GM12872 (cell line): ENCODE data around the gene UBE4A.

Experiments
- CTCF ChIP-seq: IDR thresholded peaks from 3 replicates; pipeline ENCODE4 v1.5.1; 2011; ENCODE audit warnings: low read depth, mild to moderate bottlenecking, low read length, moderate library complexity; ENCODE audit not compliant: insufficient read depth

UBE4A gene

GRCh38 chr11:118342503-118343161, 16.8 kb upstream of the UBE4A start, which contains the start of gene CD3D:
TSS of gene CD3D (minus strand) at chr11:118342705. CDS start at chr11:118342607, 98 bp downstream.
- no peak for TF ChIP-seq CTCF

GRCh38 chr11:118343248-118343647, 16.2 kb upstream of the UBE4A start:
- TF ChIP-seq CTCF: no peak

- no peak for TF ChIP-seq CTCF
These were observed 15.4 kb upstream of the UBE4A start, which contains the start of gene CD3G for GRCh38 chr11:118343981-118344515. TSS of gene CD3G (plus strand) at chr11:118344344. CDS start at chr11:118344424, 80 bp downstream.

DNA sequence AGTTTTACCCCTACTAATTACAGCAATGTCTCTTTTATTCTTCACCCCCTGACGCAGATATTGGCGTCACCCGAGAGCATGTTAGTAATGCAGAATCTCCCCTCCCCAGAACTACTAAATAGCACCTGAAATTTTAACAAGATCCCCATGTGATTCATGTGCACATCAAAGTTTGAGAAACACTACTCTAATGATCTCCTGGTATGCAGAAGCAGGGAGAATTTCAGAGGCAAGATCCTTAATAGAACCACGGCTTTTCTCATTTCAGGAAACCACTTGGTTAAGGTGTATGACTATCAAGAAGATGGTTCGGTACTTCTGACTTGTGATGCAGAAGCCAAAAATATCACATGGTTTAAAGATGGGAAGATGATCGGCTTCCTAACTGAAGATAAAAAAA, 9.9 kb upstream of the UBE4A start:
- TF ChIP-seq CTCF: no peak

- peak; percentile 49; the same call in 2 of the 3 replicates for TF ChIP-seq CTCF
These were observed 6.2 kb upstream of the UBE4A start for GRCh38 chr11:118353084-118353710.

- no peak for TF ChIP-seq CTCF
These were observed 1.3 kb upstream of the UBE4A start for GRCh38 chr11:118358071-118358470.

DNA sequence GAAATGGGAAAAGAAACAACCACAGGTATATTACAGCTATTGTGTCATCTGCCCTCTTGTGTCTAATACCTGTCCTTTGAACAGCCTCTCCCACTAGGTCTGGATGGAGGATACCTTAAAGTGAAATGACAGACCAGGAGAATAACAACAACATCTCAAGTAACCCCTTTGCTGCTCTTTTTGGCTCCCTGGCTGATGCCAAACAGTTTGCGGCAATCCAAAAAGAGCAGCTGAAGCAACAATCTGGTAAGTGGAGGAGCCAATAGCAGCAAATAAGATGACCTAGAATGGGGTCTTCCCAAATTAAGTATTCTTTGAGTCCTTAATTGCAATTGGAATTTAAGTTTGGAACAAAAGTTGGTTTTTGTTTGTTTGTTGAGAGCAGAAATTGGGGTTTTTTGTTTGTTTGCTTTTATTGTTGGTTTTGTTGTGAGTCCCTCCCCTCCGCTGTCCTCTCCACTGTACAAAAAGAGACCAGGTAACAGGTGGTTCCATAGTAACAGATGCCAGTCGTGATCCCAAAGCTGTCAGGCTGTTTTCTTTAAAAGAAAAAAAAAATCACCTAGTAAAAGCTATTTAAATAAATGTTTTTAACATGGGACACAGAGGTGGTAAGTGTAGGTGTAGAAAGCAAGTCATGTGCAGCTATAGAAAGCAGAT, 5.7 kb downstream of the UBE4A start:
- no peak for TF ChIP-seq CTCF
